GM12874 (cell line): ENCODE measurements around the gene BTG4.

Experiments used
- CTCF ChIP-seq: IDR thresholded peaks from 2 replicates; pipeline ENCODE4 v1.5.1; 2011; ENCODE audit warnings: low read depth, mild to moderate bottlenecking, control low read depth, low read length, moderate library complexity; ENCODE audit not compliant: insufficient read depth

The BTG4 gene

GRCh38 chr11:111448414-111448813 is 63.8 kb downstream of the BTG4 start:
- TF ChIP-seq CTCF = no peak

- TF ChIP-seq CTCF = no peak
Observed at GRCh38 chr11:111447931-111448330, 64.3 kb downstream of the BTG4 start.

- TF ChIP-seq CTCF = no peak
Observed at GRCh38 chr11:111447112-111447471, 65.1 kb downstream of the BTG4 start.

GRCh38 chr11:111446404-111447111 is 65.6 kb downstream of the BTG4 start:
- TF ChIP-seq CTCF = peak; percentile 85

- TF ChIP-seq CTCF = no peak
Observed at GRCh38 chr11:111445586-111445985, 66.6 kb downstream of the BTG4 start.
